Activated T-cell treated with anti-CD3 and anti-CD28 coated beads for 1 hour (primary cell): ENCODE results near the gene GPR63.

Source experiments
- DNase-seq: peaks from one replicate; pipeline ENCODE4 v3.0.0-alpha.2; 2020; ENCODE audit warnings: low read depth

The GPR63 gene

DNA sequence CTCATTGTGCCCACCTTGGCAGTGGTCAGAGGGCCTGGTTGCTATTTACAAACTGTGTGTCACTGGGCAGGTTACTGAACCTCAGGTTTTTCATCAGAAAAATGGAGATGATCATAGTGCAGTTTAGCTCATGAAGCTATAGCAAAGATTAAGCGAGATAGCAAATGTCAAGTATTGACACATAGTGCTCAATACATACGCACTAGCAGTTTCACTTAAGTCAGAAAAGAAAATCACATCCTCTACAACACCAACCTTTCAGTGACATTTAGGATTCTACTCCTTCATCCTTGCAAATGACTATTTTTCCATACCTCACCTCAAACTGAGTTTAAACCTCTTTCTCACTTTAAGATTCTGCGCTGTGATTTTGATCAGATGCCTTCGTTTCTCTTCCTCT, 16.2 kb downstream of the GPR63 start:
- DNase-seq = no peak

DNA sequence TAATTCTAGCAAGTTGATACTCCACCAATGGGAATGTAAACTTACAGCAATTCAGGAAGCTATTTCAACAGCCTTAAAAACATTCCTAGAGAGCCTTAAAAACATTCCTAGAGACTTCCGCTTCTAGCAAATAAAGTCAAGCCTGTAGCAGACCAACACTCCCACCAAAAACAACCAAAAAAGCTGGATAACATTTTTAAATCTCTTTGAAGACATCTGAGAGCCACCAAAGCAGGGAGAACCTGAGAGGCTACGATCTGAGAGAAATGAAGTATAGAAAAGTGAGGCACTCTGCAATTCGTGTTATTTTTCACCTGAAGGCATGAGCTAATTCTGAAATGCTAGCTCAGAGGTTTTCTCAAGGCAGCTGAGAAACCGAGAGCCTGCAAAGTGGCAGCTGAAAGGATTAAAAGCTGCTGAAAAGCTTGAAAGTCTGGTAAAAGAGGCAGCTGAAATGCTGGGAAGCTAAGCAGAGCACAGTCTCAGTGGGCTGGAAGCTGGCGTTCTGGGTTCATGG, 20.9 kb downstream of the GPR63 start:
- DNase-seq = no peak

DNA sequence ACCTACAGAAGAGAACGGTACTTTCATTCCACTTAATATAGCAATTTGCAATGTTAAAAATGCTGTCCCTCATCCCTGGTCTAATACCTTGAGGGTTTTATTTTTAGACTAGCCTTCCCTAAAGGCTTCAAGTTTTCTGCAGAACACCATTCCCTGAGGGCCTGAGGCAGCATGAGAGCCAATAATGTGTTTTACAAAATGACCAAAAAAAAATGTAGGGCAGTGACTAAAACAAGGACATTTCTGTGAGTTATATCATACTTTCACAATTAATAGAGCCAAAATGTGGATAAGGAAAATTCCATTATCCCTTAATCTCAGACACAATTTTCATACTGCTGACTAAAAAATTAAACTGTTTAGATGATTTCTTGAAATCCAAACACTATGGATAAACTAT, 22.7 kb downstream of the GPR63 start:
- DNase-seq = no peak

DNA sequence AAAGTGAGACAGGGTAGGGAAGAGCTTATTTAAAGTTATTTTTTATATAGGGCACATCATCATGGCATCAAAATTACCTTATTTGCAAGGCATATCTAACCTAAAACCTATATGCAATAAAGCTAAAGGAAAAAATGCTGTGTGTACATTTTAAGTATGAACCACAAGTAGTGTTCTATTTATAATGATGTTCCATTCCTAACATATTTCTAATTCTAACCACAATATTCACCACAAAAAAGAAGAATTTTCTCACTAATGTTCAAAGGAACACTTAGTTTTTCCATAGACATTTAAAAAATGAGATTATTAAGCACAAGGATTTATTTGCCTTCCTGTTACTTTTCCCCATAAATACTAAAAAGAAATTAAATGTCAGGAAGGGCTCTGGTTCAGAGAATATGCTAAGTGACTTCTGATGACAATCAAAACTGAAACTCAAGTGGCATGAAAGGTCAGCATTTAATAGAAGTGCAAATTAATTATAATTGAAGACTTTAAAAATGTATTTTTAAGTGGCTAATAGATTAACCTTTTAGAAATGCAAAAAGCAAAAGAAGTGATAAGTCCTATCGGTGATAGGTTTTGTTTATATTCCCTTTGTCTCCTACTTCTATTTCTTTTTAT, 25.1 kb downstream of the GPR63 start:
- DNase-seq = no peak

DNA sequence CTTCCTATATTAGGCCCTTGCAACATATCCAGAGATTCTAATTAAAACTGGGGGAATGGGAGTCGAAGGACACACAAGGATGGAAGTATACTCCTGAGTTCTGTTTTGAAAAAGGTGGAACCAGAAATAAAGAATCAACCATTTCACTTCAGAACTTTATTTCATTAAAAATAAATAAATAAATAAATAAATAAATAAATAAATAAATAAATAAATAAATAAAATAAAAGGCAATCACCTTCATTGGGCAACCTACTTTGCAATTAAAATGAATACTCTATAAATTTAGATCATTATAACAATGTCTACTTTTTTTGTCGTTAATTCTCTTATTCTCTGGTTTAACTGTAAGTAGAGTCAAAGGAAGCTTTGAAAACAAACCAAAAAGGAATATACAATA, 25.6 kb downstream of the GPR63 start:
- no peak for DNase-seq

DNA sequence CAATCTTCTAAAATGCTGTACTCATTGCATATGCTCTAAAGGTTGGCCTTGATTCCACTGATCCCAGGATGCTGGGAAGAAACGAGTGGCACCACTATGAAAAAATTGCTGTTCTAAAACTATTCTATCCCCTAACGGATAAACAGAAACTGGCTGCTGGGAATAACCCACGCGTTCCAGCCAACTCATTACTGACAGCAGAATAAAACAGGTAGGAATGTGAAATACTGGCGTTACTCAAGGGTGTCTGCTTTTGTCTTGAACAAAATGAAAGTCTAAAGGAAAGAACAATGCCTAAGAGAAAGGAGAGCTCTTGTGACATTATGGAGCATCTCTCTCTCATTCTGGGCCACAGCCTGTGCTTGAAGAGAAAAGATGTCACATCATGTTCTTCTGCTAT, 26.1 kb downstream of the GPR63 start:
- DNase-seq = no peak

DNA sequence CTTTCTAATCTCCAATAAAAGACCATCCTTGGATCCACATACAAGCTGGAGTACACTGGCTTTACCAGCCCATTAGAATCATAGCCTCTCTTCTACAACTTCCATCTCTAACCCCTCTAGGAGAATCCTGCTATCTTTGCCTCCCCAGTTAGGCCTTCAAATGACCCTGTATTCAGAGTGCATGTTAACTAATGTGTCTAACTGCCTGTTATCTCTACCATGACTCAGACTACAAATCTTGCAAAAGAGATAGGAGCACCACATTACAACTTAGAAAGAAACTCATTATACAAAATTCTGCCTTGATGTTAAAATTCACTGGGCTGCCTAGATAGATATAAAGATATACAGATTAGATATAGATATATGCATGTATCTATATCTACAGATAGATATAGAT, 28.2 kb downstream of the GPR63 start:
- no peak for DNase-seq

DNA sequence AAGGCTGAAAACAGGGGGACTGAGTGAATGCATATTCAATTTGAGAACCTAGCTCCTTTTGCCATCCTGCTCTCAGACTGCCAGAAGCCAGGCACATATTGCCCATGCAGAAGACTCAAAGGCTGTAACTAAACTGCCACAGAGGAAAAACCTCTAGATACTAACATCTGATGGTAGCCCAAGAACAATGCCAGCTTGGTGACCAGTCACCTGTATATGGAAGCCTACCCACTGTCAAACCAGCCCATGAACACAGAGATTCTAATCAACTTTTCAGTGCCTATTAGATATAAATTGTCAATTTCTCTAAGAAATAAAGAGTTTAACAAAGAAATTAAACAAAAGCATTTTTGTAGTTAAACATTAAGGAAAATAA, 34.2 kb downstream of the GPR63 start:
- no peak for DNase-seq

DNA sequence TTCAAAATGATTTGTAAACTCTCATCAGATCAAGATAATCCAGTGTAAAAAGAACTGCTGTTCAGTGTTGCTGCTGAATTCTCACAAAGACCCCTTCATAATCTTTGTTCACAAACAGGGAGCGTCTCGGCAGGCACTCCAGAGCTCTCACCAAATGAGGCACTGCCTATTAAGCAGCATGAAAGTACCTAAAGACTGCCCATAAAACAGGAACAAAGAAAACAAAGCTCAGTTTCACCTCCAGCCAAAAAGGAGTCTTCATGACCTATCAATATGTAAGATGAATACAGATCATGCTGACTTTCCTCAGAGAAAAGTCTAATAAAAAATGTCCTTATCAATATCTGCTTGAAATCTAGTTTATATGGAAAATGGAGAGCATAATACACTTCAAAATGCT, 41.8 kb downstream of the GPR63 start:
- DNase-seq = no peak

DNA sequence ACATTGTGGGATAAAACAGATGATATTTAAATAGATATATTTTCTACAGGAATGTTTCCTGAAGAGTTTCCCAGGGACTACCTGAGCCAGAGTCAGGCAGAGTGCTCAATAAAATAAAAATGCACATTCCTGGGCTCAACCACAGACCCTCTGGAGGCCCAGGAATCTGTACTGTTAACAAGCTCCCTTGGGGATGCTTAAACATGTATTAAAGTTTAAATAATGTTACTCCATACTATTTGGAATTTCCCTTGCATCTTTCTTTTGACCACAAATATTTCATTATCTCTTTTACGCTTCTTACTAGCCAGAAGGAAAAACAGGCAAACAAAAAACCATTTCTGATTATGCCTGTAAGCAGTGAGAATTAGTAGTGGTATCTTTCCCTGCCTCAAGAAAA, 42.3 kb downstream of the GPR63 start:
- no peak for DNase-seq

DNA sequence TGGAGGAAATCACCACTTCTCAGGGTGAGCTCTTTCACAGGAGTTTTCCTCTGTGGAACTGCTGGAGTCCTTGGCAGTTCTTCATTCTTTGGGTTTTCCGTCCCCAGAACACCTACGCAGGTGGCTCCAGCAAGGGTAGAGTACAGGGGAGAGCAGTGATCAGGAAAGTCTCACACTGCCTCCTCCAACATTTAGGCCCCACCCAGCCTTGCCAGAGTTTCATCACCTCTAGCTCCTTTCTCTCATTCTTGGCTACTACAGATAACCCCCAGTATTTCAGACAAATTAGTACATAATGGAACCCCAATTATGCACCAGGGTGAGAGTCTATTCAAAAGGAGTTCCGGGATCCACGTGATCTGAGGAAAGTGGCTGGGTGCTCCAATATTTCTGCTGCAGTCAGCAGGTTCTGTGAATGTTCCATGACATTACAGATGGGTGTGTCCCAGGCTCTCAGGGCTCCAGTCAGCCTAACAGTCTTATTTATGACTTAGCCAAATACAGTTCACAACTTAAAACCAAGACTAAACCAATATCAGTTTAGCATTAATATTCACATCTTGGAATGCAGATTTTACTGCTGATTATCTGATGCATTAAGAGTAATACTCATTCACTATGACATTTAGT, 44.6 kb downstream of the GPR63 start:
- no peak for DNase-seq

DNA sequence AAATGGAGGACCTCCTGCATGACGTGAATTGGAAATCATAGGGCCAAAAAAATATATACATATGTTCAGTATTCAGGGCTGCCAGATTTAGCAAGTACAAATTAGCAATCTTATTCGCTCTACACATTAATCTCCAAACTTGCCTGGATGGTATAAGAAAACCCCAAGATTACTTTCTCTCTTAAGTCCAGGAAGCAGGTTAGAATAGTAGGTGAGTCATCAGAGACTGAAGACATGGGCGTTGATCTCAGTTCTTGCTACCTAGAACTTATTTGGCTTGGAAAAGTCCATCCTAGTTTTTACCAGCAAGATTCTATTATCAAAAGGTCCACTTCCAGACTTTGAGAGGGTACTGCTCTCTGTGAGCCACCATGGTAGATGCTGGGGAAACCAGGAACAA, 47.4 kb downstream of the GPR63 start:
- no peak for DNase-seq

DNA sequence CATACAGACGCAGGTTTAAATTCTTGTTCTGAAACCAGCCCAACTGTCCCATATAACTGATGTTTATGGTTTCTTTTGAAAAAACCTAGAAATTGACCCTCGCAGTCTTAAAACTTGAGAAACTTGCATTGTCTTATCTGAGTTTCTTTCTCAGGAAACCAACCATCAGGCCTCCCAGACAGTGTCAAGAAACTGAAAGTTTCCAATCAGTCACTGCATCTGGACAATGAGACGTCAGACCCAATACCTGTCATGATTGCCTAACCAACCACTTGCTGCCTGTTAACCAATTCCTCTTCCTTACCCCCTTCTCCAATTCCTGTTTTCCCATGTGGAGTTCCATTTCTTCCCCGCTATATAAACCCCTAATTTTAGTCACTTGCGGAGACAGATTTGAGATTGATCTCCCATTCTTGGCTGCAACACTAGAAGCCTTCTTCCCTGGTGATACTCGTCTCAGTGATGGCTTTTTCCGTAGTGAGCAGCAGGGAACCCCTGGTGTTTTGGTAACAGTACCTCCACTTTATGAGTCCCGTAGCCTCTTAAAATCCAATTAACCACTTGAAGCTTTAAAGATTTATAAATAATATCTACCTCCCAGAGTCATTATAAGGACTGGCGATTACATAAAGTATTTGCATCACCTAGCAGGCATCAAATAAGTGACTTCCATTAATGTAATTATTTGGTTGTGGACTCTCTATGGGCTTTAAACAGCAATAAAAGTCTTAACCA, 49.3 kb downstream of the GPR63 start:
- no peak for DNase-seq

DNA sequence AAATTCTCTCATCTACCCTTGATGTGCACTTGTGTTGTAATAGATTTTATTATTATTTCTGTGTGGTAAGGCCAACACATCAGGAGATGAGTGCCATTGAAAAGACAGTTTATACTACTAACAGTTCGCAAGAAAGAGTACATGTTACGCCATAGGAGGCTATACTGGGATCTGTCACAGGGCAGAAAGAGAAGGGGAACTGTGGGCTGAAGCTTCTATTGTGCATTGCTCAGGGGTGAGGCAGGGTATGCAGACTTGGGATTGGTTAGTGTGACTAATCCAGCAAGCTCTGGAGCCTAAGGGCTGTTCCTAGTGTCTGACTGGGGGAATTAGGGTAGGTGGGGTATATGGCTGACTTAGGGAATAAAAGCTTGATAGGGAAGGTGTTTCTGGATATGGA, 50.9 kb downstream of the GPR63 start:
- no peak for DNase-seq

DNA sequence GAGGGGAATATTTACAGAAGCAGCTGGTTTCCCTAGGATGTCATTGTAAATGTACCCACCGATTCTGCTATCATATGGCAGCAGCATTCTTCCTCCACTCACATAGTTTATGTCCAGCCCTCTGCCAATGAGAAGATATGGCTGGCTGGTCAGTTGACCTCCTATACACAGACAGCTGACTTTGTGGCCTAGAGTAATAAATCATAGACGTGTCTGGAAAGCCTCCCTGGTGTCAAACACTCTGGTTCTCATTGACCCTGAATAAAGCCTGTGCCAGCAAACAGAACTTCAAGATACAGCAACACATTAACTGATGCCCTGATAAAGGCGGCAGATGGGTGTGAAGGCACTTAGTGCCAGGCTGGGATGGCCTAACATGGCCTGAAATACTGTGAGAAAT, 52.6 kb downstream of the GPR63 start:
- DNase-seq = no peak

DNA sequence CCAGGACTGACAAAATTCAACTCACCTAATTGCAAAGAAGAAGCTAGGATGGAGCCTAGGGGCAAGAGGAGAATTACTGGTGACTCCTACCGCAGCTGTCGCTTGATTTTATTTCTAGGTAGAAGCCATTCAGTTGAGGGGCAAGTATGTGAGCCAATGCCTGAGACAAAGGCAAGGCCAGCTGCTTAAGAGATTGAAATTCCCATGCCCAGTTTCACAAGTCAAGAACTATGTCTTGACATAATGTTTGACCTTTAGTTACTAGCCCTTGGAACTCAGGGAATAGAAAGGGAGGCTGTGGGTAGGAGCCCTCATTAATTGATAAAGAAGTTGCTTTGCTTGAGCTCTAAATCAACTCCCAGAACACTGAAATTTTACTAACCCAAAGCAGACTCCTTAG, 54.0 kb downstream of the GPR63 start:
- DNase-seq = no peak

DNA sequence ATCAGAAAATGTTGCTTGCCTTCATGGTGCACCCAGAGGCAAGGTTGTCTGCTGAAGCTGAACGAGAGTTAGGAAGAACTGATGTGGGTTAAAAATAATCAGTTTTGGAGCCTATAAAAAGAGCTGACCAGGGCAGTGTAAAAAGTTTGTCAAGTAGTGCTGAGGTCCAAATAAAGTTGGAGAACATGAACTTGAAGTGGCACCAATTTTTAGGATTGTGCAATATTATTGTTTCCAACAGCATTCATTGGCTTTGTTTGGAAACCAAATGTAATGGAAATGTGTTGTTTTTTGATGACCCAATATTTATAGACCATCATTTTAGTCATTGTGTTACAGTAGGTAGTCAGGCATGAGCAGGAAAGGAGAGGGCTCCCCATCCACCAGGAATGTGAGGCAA, 55.7 kb downstream of the GPR63 start:
- no peak for DNase-seq

DNA sequence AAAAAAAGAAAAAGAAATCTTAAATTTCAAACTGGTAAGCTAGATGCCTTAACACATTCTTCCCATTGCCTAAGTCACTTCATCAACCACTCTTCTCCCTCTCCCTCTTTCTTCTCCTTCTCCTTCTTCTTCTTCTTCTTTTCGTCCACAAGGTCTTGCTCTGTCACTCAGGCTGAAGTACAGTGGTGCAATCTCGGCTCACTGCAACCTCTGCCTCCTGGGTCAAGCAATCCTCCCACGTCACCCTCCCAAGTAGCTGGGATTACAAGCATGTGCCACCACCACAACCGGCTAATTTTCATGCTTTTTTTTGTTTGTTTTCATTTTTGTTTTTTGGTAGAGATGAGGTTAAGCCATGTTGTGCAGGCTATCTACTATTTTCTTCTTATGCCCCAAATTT, 60.2 kb downstream of the GPR63 start:
- DNase-seq = no peak

DNA sequence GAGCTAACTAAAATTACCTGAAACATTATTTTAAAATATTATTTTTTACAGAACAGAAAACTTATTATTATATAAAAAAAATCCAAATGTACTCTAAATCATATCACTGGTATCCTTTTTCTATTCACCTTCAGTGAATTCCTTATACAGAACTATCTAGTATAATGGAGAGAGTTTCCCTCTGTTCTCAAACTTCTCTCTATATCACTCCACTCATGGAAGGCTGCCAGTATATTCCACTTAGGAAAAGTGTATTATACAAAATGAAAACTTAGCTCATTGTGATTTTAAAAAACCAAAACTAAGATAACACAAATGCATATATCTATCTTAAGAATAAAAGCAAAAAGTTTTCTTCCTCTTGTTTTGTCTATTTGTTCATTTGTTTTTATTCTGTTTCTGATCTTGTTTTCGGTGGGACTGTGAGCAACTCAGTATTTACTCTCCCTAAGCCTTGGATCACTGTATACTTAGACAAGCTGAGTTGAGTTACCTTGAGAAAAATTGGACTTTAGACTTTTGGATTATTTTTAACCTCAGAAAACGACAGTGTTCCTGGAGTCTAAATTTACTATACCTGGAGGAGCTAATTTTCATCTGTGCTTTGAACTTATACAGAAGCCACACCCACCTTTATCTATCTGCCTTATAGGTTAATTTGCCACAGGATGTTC, 61.4 kb downstream of the GPR63 start:
- DNase-seq = no peak

DNA sequence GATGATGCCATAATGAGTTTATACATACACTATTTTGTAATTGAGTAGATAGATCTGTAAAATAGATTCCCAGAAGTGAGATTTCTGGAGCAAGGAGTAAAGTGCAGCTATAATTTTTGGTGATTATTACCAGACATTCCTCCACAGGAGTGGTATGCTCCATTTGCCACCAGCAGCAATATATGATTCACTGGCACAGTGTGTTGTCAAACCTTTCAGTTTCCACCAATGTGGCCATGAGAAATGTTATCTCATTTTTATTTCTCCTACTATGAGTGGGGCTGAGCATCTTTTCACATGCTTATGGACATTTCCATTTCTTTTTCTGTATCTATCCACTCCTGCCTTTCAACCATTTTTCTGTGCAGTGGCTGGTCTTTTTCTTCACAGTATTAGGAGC, 70.5 kb downstream of the GPR63 start:
- no peak for DNase-seq

DNA sequence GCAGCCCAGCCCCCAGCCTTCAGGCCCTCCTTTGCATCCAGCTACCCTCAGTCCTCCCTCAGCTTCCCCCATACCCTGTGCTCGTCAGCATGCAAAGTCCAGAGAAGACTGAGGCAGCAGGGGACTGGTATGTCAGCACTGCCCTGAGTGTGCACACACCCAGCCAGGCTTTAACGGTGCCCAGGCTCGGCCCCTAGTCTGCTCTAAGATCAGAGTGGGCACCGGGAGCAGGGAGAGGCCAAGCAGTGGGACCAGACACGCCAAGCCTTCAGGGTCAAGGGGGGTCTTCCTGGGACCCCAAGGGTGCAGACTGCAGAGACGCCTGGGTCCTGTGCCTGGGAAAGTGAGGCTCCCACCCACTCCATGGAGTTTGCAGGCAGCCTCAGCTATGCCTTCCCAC, 74.7 kb downstream of the GPR63 start:
- DNase-seq = no peak

DNA sequence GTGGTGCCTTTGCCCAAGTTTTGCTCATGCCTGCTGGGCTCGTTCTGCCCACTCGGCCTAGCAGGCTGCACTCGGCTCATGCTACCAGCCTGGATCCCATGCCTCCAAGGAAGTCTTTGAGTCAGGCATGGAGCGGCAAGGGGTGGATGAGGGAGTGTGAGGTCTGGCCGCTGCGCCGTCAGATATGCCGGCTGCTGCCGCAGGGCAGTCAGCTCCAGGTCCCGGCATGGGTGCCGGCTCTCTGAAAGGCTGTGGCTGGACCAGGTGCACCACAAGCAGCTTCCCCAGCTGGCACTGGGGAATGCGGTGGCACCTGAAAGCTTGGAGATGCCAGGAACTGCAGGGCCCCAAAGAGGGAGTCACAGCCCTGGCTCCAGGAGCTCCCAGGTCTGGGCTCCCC, 75.5 kb downstream of the GPR63 start:
- no peak for DNase-seq

DNA sequence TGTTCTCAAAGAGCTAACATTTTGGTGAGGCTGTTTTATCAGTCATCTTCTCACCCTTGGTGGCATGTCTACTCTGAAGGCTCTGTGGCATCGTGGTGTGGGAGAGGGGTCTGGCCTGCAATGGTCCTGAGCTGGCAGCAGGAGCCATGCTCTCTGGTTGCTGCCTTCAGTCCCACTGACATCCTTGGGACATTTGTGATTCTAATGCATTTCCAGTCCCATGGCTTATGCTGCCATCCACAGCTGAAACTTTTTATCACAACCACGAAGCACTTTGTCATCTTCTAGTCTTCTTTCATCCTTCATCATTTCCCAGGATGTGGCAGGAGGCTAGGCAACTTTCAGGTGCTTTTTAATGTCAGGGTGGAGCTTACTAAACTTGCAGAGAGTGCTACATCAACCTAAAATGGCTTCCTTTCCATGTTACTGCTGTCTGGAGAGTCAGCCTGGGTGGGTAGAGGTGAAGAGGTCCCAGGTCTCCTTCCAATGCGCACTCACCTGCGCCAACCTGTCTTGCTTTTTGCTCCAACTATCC, 77.1 kb downstream of the GPR63 start:
- DNase-seq = no peak
